ENCODE data around the gene APOL4. TPM values are rescaled to one million over a fixed set of nuclear protein-coding genes. Genes with fewer than 3 reads are reported as not detected.
"Not testable (repeated sequence)": the region's sequence is repeated elsewhere in the genome, so short reads cannot be mapped to it uniquely, and the experiment has no call there.

The APOL4 gene
- total RNA-seq, 2 experiments from 2014 or later = not detected

GRCh38 chr22:36202906-36203305, 1.3 kb upstream of the APOL4 start:
- not testable (repeated sequence) for H3K4me3 Mint-ChIP-seq; H3K9me3 ChIP-seq (ENCODE audit: control insufficient read depth in 1 of 2, insufficient read depth in 1 of 2, low read length in 2 of 2); H3K27ac Mint-ChIP-seq

GRCh38 chr22:36201025-36201424, 584 bp downstream of the APOL4 start:
- intact Hi-C loops (cut with DNase I, micrococcal nuclease) = loop anchor here in 1 of 2 experiments (2.0 kb wide), 1 partner anchor 54 kb away; no protein-coding TSS in a partner anchor
- H3K4me1 Mint-ChIP-seq (ENCODE audit: low read depth); H3K36me3 Mint-ChIP-seq (ENCODE audit: low read depth); H3K27me3 ChIP-seq (ENCODE audit: control insufficient read depth in 1 of 2, insufficient read depth in 2 of 2, low read length in 2 of 2); H3K4me3 Mint-ChIP-seq; H3K27ac ChIP-seq (ENCODE audit: low read depth in 1 of 2, low read length in 2 of 2); H3K9me3 ChIP-seq (ENCODE audit: control insufficient read depth in 1 of 2, insufficient read depth in 1 of 2, low read length in 2 of 2); H3K9me3 Mint-ChIP-seq; H3K4me1 ChIP-seq (ENCODE audit: insufficient read depth, low read length); H3K36me3 ChIP-seq (ENCODE audit: insufficient read depth, low read length); POLR2A ChIA-PET; DNase-seq; H3K4me3 ChIP-seq (ENCODE audit: low read length); ATAC-seq (ENCODE audit: poor library complexity); CTCF ChIA-PET; H3K27ac Mint-ChIP-seq: not testable (repeated sequence)
- peaks cover 27% of the 10 kb centered on the region for H3K27me3 Mint-ChIP-seq

More at GRCh38 chr22:36202906-36203305, 1.3 kb upstream of the APOL4 start:
- H3K4me1 Mint-ChIP-seq (ENCODE audit: low read depth); H3K27me3 ChIP-seq (ENCODE audit: control insufficient read depth in 1 of 2, insufficient read depth in 2 of 2, low read length in 2 of 2); H3K36me3 ChIP-seq (ENCODE audit: insufficient read depth, low read length); H3K27ac ChIP-seq (ENCODE audit: low read depth in 1 of 2, low read length in 2 of 2); intact Hi-C loops (cut with DNase I, micrococcal nuclease); POLR2A ChIA-PET; H3K4me1 ChIP-seq (ENCODE audit: insufficient read depth, low read length); CTCF ChIA-PET; ATAC-seq (ENCODE audit: poor library complexity); H3K36me3 Mint-ChIP-seq (ENCODE audit: low read depth); H3K9me3 Mint-ChIP-seq; H3K4me3 ChIP-seq (ENCODE audit: low read length): not testable (repeated sequence)
- peaks cover 20% of the 10 kb centered on the region for H3K27me3 Mint-ChIP-seq
- DNase-seq = peak in 1 of 14 experiments; percentile 7

GRCh38 chr22:36199001-36199551, 2.5 kb downstream of the APOL4 start:
- H3K4me1 ChIP-seq (ENCODE audit: insufficient read depth, low read length) = peaks cover 9% of the 10 kb centered on the region
- intact Hi-C loops (cut with DNase I, micrococcal nuclease) = loop anchor here in 1 of 2 experiments (10.0 kb wide), 1 partner anchor 76 kb away; no protein-coding TSS in a partner anchor
- no peaks in the 10 kb centered on the region for H3K36me3 Mint-ChIP-seq (ENCODE audit: low read depth)
- no peak overlapping the region for H3K4me3 ChIP-seq (ENCODE audit: low read length)
- H3K9me3 Mint-ChIP-seq = no peaks in the 10 kb centered on the region
- POLR2A ChIA-PET = interaction anchor here (1.1 kb wide), 1 partner anchor 79 kb away, joined by 3 read pairs; no protein-coding TSS in a partner anchor
- ATAC-seq (ENCODE audit: poor library complexity) (no peak), DNase-seq (no peak)
- no peaks in the 10 kb centered on the region for H3K9me3 ChIP-seq (ENCODE audit: control insufficient read depth in 1 of 2, insufficient read depth in 1 of 2, low read length in 2 of 2)
- H3K27ac ChIP-seq (ENCODE audit: low read depth in 1 of 2, low read length in 2 of 2) = no peak overlapping the region
- no peak overlapping the region for H3K4me3 Mint-ChIP-seq
- peaks cover 32% of the 10 kb centered on the region for H3K27me3 Mint-ChIP-seq
- no peak for TF ChIP-seq CTCF (IDR thresholded peaks at IDR 0.05)
- CTCF ChIA-PET = no interaction called here
- peaks cover 6% of the 10 kb centered on the region for H3K4me1 Mint-ChIP-seq (ENCODE audit: low read depth)
- H3K36me3 ChIP-seq (ENCODE audit: insufficient read depth, low read length) = no peaks in the 10 kb centered on the region
- no peaks in the 10 kb centered on the region for H3K27me3 ChIP-seq (ENCODE audit: control insufficient read depth in 1 of 2, insufficient read depth in 2 of 2, low read length in 2 of 2)
- H3K27ac Mint-ChIP-seq = no peak overlapping the region

- intact Hi-C loops (cut with DNase I, micrococcal nuclease) = loop anchor here in 1 of 2 experiments (10.0 kb wide), 1 partner anchor 76 kb away; no protein-coding TSS in a partner anchor
- peaks cover 6% of the 10 kb centered on the region for H3K4me1 Mint-ChIP-seq (ENCODE audit: low read depth)
- H3K4me3 Mint-ChIP-seq = no peak overlapping the region
- H3K27me3 ChIP-seq (ENCODE audit: control insufficient read depth in 1 of 2, insufficient read depth in 2 of 2, low read length in 2 of 2) = no peaks in the 10 kb centered on the region
- H3K4me1 ChIP-seq (ENCODE audit: insufficient read depth, low read length) = peaks cover 9% of the 10 kb centered on the region
- ChIA-PET CTCF (interaction anchor here (1.1 kb wide), 1 partner anchor 26 kb away, joined by 3 read pairs; no protein-coding TSS in a partner anchor), POLR2A (interaction anchor here (1.1 kb wide), 1 partner anchor 80 kb away, joined by 3 read pairs; no protein-coding TSS in a partner anchor)
- ATAC-seq (ENCODE audit: poor library complexity) (no peak), DNase-seq (no peak)
- no peaks in the 10 kb centered on the region for H3K9me3 Mint-ChIP-seq
- H3K36me3 Mint-ChIP-seq (ENCODE audit: low read depth) = no peaks in the 10 kb centered on the region
- H3K4me3 ChIP-seq (ENCODE audit: low read length) = no peak overlapping the region
- no peak overlapping the region for H3K27ac ChIP-seq (ENCODE audit: low read depth in 1 of 2, low read length in 2 of 2)
- H3K27ac Mint-ChIP-seq = no peak overlapping the region
- peaks cover 32% of the 10 kb centered on the region for H3K27me3 Mint-ChIP-seq
- TF ChIP-seq CTCF (IDR thresholded peaks at IDR 0.05) = no peak
- H3K9me3 ChIP-seq (ENCODE audit: control insufficient read depth in 1 of 2, insufficient read depth in 1 of 2, low read length in 2 of 2) = no peaks in the 10 kb centered on the region
- H3K36me3 ChIP-seq (ENCODE audit: insufficient read depth, low read length) = no peaks in the 10 kb centered on the region
These were observed 3.1 kb downstream of the APOL4 start for GRCh38 chr22:36198536-36198935.
